DOHH2 (cell line): ENCODE data around the gene HSPBP1.

Experiments
- CTCF ChIP-seq: fragments of 200-600 bp; sonication (generic); IDR thresholded peaks from one replicate; pipeline ENCODE4 v1.5.1; 2014; ENCODE audit warnings: antibody characterized with exemption, mild to moderate bottlenecking, low read depth, low read length; ENCODE audit not compliant: poor library complexity, severe bottlenecking
- EZH2phosphoT487 ChIP-seq: fragments of 200-600 bp; sonication (generic); IDR thresholded peaks from 2 replicates; pipeline ENCODE4 v1.6.1; 2017; ENCODE audit warnings: borderline replicate concordance, mild to moderate bottlenecking, antibody characterized with exemption, low read length, moderate library complexity, mixed read lengths

- TF ChIP-seq CTCF (no peak), EZH2phosphoT487 (no peak)
These were observed 53.6 kb downstream of the HSPBP1 start for GRCh38 chr19:55226273-55226672.
